SK-N-SH treated with all-trans-retinoic acid at 6 μM for 48 hours (cell line): ENCODE results near the gene FXR2.

ENCODE experiments used
- ATAC-seq: fragments of 200-7000 bp; cut with Tn5 transposase; 3 replicates; pipeline ENCODE4 v1.9.1; 2020; ENCODE audit warnings: mild to moderate bottlenecking, moderate library complexity
- ARNTL ChIP-seq: fragments of 450-650 bp; formaldehyde crosslinking; IDR thresholded peaks from 2 replicates; pipeline ENCODE4 v1.5.0; 2020; ENCODE audit warnings: low read depth, mild to moderate bottlenecking, moderate library complexity, borderline replicate concordance
- BACH2 ChIP-seq: fragments of 250-450 bp; sonication (Bioruptor Pico); IDR thresholded peaks from 2 replicates; pipeline ENCODE4 v1.9.0; 2021; ENCODE audit warnings: mild to moderate bottlenecking, borderline replicate concordance
- CSDC2 ChIP-seq: fragments of 250-450 bp; sonication (Bioruptor Pico); IDR thresholded peaks from 2 replicates; pipeline ENCODE4 v1.5.0; 2020; ENCODE audit warnings: mild to moderate bottlenecking, moderate library complexity
- CSRNP3 ChIP-seq: fragments of 250-450 bp; sonication (Bioruptor Pico); IDR thresholded peaks from 2 replicates; pipeline ENCODE4 v1.5.1; 2021; ENCODE audit warnings: mild to moderate bottlenecking, moderate library complexity
- GLIS3 ChIP-seq: fragments of 250-450 bp; sonication (Bioruptor Pico); IDR thresholded peaks from 2 replicates; pipeline ENCODE4 v1.5.0; 2020; ENCODE audit warnings: mild to moderate bottlenecking, moderate library complexity
- ISL1 ChIP-seq: fragments of 250-450 bp; sonication (Bioruptor Pico); IDR thresholded peaks from 2 replicates; pipeline ENCODE4 v2.1.2; 2022; ENCODE audit warnings: mild to moderate bottlenecking, moderate library complexity
- PATZ1 ChIP-seq: fragments of 250-450 bp; sonication (Bioruptor Pico); IDR thresholded peaks from 2 replicates; pipeline ENCODE4 v1.8.0; 2020; ENCODE audit warnings: mild to moderate bottlenecking, moderate library complexity, borderline replicate concordance
- POU6F1 ChIP-seq: fragments of 250-450 bp; sonication (Bioruptor Pico); IDR thresholded peaks from 2 replicates; pipeline ENCODE4 v1.8.0; 2021; ENCODE audit warnings: low read depth, mild to moderate bottlenecking, moderate library complexity, borderline replicate concordance
- PPARA ChIP-seq: fragments of 250-450 bp; sonication (Bioruptor Pico); IDR thresholded peaks from 2 replicates; pipeline ENCODE4 v1.5.0; 2020; ENCODE audit warnings: mild to moderate bottlenecking, borderline replicate concordance
- SNAI2 ChIP-seq: fragments of 250-450 bp; sonication (Bioruptor Pico); IDR thresholded peaks from 2 replicates; pipeline ENCODE4 v1.5.0; 2020; ENCODE audit warnings: mild to moderate bottlenecking, moderate library complexity
- TCF4 ChIP-seq: fragments of 250-450 bp; sonication (Bioruptor Pico); IDR thresholded peaks from 2 replicates; pipeline ENCODE4 v1.8.0; 2021; ENCODE audit warnings: mild to moderate bottlenecking, moderate library complexity, borderline replicate concordance
- TOX ChIP-seq: fragments of 250-450 bp; sonication (Bioruptor Pico); IDR thresholded peaks from 2 replicates; pipeline ENCODE4 v1.8.0; 2021; ENCODE audit warnings: mild to moderate bottlenecking, moderate library complexity, borderline replicate concordance
- TSHZ2 ChIP-seq: fragments of 250-450 bp; sonication (Bioruptor Pico); IDR thresholded peaks from 2 replicates; pipeline ENCODE4 v1.5.0; 2020; ENCODE audit warnings: mild to moderate bottlenecking, moderate library complexity
- ZC3H10 ChIP-seq: fragments of 250-450 bp; sonication (Bioruptor Pico); IDR thresholded peaks from 2 replicates; pipeline ENCODE4 v1.5.1; 2021; ENCODE audit warnings: mild to moderate bottlenecking, moderate library complexity
- ZFP3 ChIP-seq: fragments of 250-450 bp; sonication (Bioruptor Pico); IDR thresholded peaks from 2 replicates; pipeline ENCODE4 v1.5.0; 2020; ENCODE audit warnings: mild to moderate bottlenecking, moderate library complexity
- ZFP30 ChIP-seq: fragments of 450-650 bp; formaldehyde crosslinking; IDR thresholded peaks from 2 replicates; pipeline ENCODE4 v1.5.0; 2022; ENCODE audit warnings: mild to moderate bottlenecking, moderate library complexity

Gene FXR2

GRCh38 chr17:7579001-7579833, 35.5 kb downstream of the FXR2 start, which contains the start of gene CD68 (continued):
- TF ChIP-seq POU6F1 (CRISPR knock-in tag) (no peak; the same call in 1 of the 2 replicates), CSDC2 (CRISPR knock-in tag) (no peak), GLIS3 (CRISPR knock-in tag) (peak; percentile 71), TCF4 (CRISPR knock-in tag) (no peak)

GRCh38 chr17:7577327-7578199, 37.1 kb downstream of the FXR2 start:
- TF ChIP-seq GLIS3 (CRISPR knock-in tag) (no peak), ARNTL (CRISPR knock-in tag) (no peak), ZFP3 (CRISPR knock-in tag) (no peak), TSHZ2 (CRISPR knock-in tag) (no peak), ZC3H10 (CRISPR knock-in tag) (no peak), ZFP30 (CRISPR knock-in tag) (no peak), PATZ1 (CRISPR knock-in tag) (no peak), ISL1 (CRISPR knock-in tag) (no peak), SNAI2 (CRISPR knock-in tag) (no peak), PPARA (CRISPR knock-in tag) (no peak)
- ATAC-seq: no peak

GRCh38 chr17:7576432-7576937, 38.2 kb downstream of the FXR2 start:
- TF ChIP-seq POU6F1 (CRISPR knock-in tag) (no peak), BACH2 (CRISPR knock-in tag) (no peak), PATZ1 (CRISPR knock-in tag) (no peak), TOX (no peak), CSRNP3 (CRISPR knock-in tag) (no peak), ZFP30 (CRISPR knock-in tag) (no peak)
- no peak for ATAC-seq
